HG02852 (cell line): ENCODE results near the gene KIF4A.
"Not testable (repeated sequence)": the region's sequence is repeated elsewhere in the genome, so short reads cannot be mapped to it uniquely, and the experiment has no call there.

Experiments used
- ATAC-seq: cut with Tn5 transposase; IDR thresholded peaks from one replicate; pipeline ENCODE4 v1.9.1; 2021; ENCODE audit warnings: mild to moderate bottlenecking, moderate library complexity; ENCODE audit not compliant: unreplicated experiment

The KIF4A gene

DNA sequence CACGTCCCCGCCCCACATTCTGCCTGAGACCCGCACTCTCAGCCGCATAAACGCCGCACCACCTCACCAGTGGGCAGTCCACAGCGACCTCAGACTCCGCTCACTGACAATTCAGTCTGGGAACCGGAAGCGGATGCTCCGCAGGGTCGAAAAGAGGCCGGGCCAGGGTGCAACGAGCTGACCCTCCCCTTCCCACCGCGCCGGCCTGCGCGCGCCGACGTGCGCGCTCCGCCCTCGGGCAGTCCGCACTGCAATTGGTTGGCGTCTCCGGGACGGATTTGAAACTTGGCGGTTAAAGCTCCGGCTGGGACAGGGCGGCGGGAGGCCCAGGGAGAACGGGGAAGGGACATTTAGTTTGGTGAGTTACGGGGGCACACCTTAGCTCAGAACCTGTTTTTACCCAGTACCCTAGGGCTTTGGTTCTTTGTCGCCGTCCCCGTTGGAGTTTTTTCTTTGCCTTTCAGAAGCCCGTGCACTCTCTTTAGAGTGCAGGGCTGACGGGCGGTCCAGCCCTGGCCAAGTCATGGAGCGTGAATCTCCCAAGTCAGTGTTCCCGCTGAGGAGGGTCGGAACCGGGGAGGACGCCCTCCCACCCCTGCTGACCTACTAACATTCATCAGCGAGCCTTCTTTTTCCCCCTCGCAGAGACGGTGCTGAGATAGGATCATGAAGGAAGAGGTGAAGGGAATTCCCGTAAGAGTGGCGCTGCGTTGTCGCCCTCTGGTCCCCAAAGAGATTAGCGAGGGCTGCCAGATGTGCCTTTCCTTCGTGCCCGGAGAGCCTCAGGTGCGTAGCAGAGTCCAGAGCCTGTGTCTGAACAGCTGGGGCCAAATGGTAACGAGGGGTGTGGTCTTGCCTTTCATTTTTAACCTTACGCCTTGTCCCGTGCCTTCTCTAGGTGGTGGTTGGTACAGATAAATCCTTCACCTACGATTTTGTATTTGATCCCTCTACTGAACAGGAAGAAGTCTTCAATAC is at the start of gene KIF4A, which contains the start of gene PDZD11:
Gene KIF4A, plus strand, starts transcription at position 312 of the 978 bp plus-strand sequence. Its CDS starts 355 bp downstream, at position 667.
Gene PDZD11, minus strand, starts transcription at position 135 of the 978 bp plus-strand sequence. CDS start 586 bp downstream, outside the sequence.
- ATAC-seq = peak; percentile 95

GRCh38 chrX:70240751-70241150 is 49.2 kb upstream of the KIF4A start:
- no peak for ATAC-seq

DNA sequence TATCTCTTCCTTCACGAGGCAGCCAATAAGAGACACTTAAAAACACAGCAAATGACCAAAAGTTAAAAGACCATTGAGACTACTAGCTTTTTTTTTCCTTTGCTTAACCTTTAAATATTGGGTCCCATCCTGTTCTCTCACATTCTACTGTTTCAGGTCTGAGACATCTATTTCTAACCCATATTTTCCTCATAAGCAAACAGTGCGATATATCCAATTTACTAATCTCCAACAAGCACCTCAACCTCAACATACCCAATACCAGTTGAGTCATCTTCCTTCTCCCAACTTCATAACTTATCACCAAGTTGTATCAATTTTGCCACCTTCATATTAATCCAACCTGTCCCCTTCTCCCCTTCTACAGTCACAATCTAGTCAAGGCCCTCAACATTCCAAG is 48.4 kb upstream of the KIF4A start:
- no peak for ATAC-seq

DNA sequence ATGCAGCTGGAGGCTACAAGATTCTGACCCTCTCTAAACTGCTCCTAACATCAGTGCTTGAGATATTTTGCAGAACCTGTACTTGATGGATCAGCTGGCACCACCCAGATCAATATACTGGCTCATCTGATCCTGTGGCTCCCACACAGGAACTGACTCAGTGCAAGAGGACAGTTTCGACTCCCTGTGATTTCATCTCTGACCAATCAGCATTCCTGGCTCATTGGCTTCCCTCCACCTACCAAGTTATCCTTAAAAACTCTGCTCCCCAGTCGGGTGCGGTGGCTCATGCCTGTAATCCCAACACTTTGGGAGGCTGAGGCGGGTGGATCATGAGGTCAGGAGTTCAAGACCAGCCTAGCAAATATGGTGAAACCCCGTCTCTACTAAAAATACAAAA is 46.3 kb upstream of the KIF4A start:
- not testable (repeated sequence) for ATAC-seq

DNA sequence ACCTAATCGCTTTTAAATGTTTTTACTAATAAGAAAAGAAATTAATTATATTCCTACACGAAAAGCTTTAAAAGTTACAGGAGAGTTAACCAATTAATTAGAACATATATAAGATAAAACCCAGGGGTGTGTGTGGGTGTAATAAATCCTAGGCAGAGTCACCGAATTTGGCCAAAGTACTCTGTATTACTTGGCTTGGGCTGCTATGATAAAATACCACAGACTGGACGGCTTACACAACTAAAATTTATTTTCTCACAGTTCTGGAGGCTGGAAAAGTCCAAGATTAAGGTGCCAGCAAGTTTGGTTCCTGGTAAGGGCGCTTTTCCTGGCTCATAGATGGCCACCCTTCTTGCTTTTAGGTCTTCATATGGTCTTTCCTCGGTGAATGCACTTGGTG is 45.0 kb upstream of the KIF4A start:
- ATAC-seq = no peak

GRCh38 chrX:70247252-70247651 is 42.7 kb upstream of the KIF4A start:
- ATAC-seq = no peak

DNA sequence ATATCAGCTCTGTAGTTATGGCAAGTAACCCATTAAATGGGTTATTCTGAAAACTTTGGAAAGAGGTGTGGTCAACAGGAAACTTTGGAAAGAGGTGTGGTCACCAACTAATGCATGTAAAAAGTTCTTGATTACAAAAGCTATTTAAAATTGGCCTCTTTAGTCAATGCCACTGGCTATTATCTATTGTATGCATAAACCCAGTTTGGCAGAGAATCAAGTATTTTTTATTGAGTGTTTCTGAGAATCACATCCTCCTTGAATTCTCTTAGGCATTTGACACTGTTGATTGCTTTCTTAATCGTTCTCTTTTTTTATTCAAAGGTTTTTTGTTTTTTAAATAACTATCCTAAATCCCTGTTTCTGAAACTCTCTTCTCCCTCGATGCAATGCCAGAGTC is 37.4 kb upstream of the KIF4A start:
- ATAC-seq = no peak

- no peak for ATAC-seq
These were observed 36.4 kb upstream of the KIF4A start for GRCh38 chrX:70253377-70254062.

DNA sequence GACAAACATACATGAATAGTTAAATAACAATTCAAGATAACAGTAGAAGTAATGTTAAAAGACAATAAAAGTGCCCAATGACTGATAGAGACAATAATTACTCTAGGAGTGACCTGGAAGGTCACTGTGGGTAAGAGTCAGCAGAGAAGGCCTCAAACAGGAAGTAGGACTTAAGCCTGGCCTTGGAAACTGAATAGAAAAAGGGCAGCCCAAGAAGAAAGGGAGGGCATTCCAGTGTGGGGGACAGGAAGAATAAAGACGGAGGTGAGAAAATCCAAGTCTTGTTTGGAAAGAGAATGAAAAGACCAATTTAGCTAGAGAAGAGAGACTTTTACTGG is 35.9 kb upstream of the KIF4A start:
- no peak for ATAC-seq

DNA sequence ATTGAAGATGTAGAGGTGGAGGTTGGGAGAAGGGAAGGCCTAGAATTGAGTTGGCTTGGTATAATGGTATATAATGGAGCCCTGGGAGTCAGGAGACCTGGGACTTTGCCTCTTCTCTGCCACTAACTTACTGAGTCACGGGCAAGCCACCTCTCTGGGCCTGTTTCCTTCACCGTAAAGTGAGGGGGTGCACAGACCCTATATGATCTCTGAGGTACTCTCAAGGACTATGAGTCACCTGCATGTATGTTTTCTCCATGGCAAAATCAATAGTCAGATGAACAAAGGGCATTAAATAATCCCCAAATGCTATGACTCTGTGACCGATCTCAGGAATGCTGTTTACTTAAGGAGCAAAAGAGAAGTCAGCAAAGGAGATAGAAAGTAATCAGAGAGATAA is 35.0 kb upstream of the KIF4A start:
- no peak for ATAC-seq

- ATAC-seq = no peak
These were observed 34.5 kb upstream of the KIF4A start for GRCh38 chrX:70255452-70255851.

DNA sequence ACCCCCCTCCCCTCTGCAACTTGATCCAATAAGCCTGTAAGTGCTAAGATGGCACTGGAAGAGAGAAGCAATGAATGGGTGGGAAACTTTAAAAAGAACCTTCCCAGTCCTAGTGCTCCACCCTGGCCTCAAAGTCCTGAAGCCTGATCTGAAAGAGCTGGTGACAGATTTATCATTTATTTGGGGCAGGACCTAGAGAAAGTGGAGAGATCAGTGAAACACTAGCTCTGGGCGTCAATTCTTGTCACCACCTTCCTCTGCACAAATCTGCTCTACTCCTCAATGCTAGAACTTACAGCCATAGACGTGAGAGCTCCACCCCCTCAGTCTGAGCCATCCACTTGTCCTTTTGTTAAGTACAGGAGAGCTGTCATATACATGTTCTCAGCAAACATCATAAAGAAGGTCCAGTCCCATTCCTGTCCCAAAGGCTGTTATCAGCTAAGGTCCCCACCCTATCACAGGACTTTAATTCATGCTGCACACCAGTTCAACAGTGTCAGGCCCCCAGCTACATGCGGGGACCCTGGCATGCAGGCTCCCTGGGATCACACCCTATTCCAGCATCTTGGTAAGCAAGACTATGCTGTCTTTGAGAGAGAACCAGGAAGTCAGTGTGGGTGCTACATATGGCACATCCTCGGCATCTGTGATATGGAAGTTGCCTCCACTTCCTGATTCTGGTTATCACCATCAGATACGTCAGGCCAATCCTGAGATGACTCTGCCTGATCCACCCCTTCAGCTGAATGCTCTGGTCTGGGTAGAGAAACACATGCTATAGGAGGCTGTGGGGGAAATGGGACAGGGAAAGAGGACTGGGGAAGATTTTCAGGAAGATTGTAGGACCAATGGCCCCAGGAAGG is 32.2 kb upstream of the KIF4A start:
- ATAC-seq = no peak

- no peak for ATAC-seq
These were observed 29.8 kb upstream of the KIF4A start, which contains the start of gene P2RY4 for GRCh38 chrX:70260104-70260503. TSS of gene P2RY4 (minus strand) at chrX:70260204. CDS start at chrX:70259624, 580 bp downstream.

GRCh38 chrX:70262952-70263567 is 26.8 kb upstream of the KIF4A start:
- no peak for ATAC-seq

GRCh38 chrX:70264784-70265183 is 25.1 kb upstream of the KIF4A start:
- no peak for ATAC-seq

DNA sequence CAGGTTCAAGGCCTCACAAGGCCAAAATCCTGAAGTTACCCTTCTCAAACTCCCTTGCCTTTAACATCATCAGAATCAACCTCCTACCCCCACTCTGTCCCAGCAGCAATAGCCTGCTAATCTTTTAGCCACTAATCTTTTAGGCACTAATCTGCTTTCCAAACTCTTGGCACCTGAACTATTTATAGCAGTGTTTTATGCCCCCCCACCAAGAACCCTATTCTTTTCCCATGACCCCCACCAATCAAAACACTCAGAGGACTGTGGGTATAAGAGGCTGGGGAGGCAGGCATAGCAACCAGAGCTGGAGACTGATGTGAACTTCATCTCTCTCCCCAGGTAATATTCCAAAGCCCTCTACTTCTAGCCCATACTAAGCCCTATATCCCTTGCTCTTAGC is 21.9 kb upstream of the KIF4A start, which contains the start of gene ARR3:
Gene ARR3, plus strand, starts transcription at position 301 of the 400 bp plus-strand sequence. CDS start 1,052 bp downstream, outside the sequence.
- no peak for ATAC-seq

- not testable (repeated sequence) for ATAC-seq
These were observed 15.9 kb upstream of the KIF4A start for GRCh38 chrX:70274029-70274428.

GRCh38 chrX:70279081-70279480 is 10.8 kb upstream of the KIF4A start:
- ATAC-seq = no peak

GRCh38 chrX:70280573-70280972 is 9.3 kb upstream of the KIF4A start:
- ATAC-seq = no peak

DNA sequence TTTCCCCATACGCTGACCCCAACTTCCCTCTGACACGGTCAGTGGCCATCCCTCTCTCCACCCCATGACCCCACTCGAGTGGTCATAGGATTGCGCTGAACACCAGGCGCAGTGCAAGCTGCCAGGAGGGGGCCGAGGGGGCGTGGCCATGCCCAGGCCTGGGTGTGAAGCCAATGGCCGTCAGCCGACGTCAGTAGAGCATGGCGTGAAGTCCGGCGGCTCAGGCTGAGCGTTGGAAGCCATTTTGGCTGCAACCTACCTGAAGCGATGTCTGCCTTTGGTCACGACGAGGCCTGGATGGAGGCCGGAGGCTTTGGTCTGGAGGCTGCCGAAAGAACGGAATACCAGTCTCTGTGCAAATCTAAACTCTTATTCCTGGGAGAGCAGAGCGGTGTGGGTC is 8.0 kb upstream of the KIF4A start, which contains the start of gene RAB41:
Gene RAB41, plus strand, starts transcription at position 222 of the 400 bp plus-strand sequence. Its CDS starts 46 bp downstream, at position 268.
- ATAC-seq = no peak
